Amygdala (tissue), 56 donors: ENCODE results near the gene KRT33B.
"Not testable (repeated sequence)": the region's sequence is repeated elsewhere in the genome, so short reads cannot be mapped to it uniquely, and the experiment has no call there.

ENCODE experiments used
- DNase-seq, 56 donors: peaks; one replicate each; lab custom pipeline; 2025; lab: John Stamatoyannopoulos, UW

KRT33B gene

GRCh38 chr17:41369713-41370112 is at the start of gene KRT33B:
Gene KRT33B (minus strand): TSS chr17:41369813. CDS start chr17:41369750, 63 bp downstream.
- DNase-seq = no peak

GRCh38 chr17:41418116-41418860 is 48.7 kb upstream of the KRT33B start:
- DNase-seq = no peak

- no peak for DNase-seq
Observed at GRCh38 chr17:41417576-41418015, 48.0 kb upstream of the KRT33B start.

- no peak for DNase-seq
Observed at GRCh38 chr17:41417127-41417526, 47.5 kb upstream of the KRT33B start.

GRCh38 chr17:41416479-41416878 is 46.9 kb upstream of the KRT33B start:
- no peak for DNase-seq

GRCh38 chr17:41415833-41416335 is 46.3 kb upstream of the KRT33B start:
- no peak for DNase-seq

GRCh38 chr17:41415411-41415810 is 45.8 kb upstream of the KRT33B start:
- no peak for DNase-seq

- no peak for DNase-seq
Observed at GRCh38 chr17:41413982-41414381, 44.4 kb upstream of the KRT33B start.

GRCh38 chr17:41413353-41413957 is 43.8 kb upstream of the KRT33B start:
- peak in 1 of 56 donors; percentile 14 for DNase-seq

- no peak for DNase-seq
Observed at GRCh38 chr17:41411072-41411840, 41.6 kb upstream of the KRT33B start.

GRCh38 chr17:41407226-41407625 is 37.6 kb upstream of the KRT33B start:
- DNase-seq = no peak

GRCh38 chr17:41406205-41406604 is 36.6 kb upstream of the KRT33B start:
- no peak for DNase-seq

GRCh38 chr17:41404024-41404671 is 34.5 kb upstream of the KRT33B start:
- DNase-seq = no peak

- no peak for DNase-seq
Observed at GRCh38 chr17:41403404-41404023, 33.9 kb upstream of the KRT33B start.

GRCh38 chr17:41402161-41402560 is 32.5 kb upstream of the KRT33B start:
- DNase-seq = peak in 1 of 56 donors; percentile 2

- no peak for DNase-seq
Observed at GRCh38 chr17:41396996-41397660, 27.5 kb upstream of the KRT33B start, which contains the start of gene KRT31. Gene KRT31 (minus strand): TSS chr17:41397608. CDS start chr17:41397539, 69 bp downstream.

- no peak for DNase-seq
Observed at GRCh38 chr17:41396340-41396739, 26.7 kb upstream of the KRT33B start.

- DNase-seq = no peak
Observed at GRCh38 chr17:41395611-41396010, 26.0 kb upstream of the KRT33B start.

- not testable (repeated sequence) for DNase-seq
Observed at GRCh38 chr17:41395044-41395443, 25.4 kb upstream of the KRT33B start.
